H9 (cell line): ENCODE data around the gene CPAMD8. TPM values are rescaled to one million over a fixed set of nuclear protein-coding genes. Genes with fewer than 3 reads are reported as not detected.

Source experiments
- DNase-seq: peaks from one replicate; pipeline ENCODE4 v3.0.0-alpha.2; 2017
- H2AFZ ChIP-seq: one replicate; pipeline ENCODE4 v1.6.1; 2013; ENCODE audit warnings: mild to moderate bottlenecking, low read length, control low read depth, moderate library complexity
- H2AK5ac ChIP-seq: 2 replicates; pipeline ENCODE4 v1.6.1; 2013; ENCODE audit warnings: low read length, control low read depth, mixed read lengths; ENCODE audit not compliant: insufficient read length
- H2BK120ac ChIP-seq: one replicate; pipeline ENCODE4 v1.6.1; 2013; ENCODE audit warnings: low read depth, mild to moderate bottlenecking, low read length, control low read depth, inconsistent platforms; ENCODE audit not compliant: poor library complexity, severe bottlenecking
- H2BK12ac ChIP-seq: 2 replicates; pipeline ENCODE4 v1.6.1; 2013; ENCODE audit warnings: low read length, control low read depth, mixed read lengths, low read depth; ENCODE audit not compliant: insufficient read length
- H2BK15ac ChIP-seq: 2 replicates; pipeline ENCODE4 v1.6.1; 2013; ENCODE audit warnings: low read depth, low read length, control low read depth
- H2BK20ac ChIP-seq: one replicate; pipeline ENCODE4 v1.6.1; 2013; ENCODE audit warnings: low read depth, mild to moderate bottlenecking, low read length, control low read depth, inconsistent platforms; ENCODE audit not compliant: poor library complexity, severe bottlenecking
- H2BK5ac ChIP-seq: 2 replicates; pipeline ENCODE4 v1.6.1; 2013; ENCODE audit warnings: low read length, control low read depth, mixed read lengths; ENCODE audit not compliant: insufficient read length
- H3K14ac ChIP-seq: 2 replicates; pipeline ENCODE4 v1.6.1; 2013; ENCODE audit warnings: low read length, control low read depth; ENCODE audit not compliant: insufficient read depth
- H3K18ac ChIP-seq: 2 replicates; pipeline ENCODE4 v1.6.1; 2013; ENCODE audit warnings: low read depth, mild to moderate bottlenecking, mixed read lengths, low read length, control low read depth; ENCODE audit not compliant: insufficient read length
- H3K23ac ChIP-seq: 2 replicates; pipeline ENCODE4 v1.6.1; 2013; ENCODE audit warnings: low read length, control low read depth, mixed read lengths, low read depth; ENCODE audit not compliant: insufficient read length
- H3K23me2 ChIP-seq: 2 replicates; pipeline ENCODE4 v1.6.1; 2013; ENCODE audit warnings: low read depth, mild to moderate bottlenecking, mixed read lengths, low read length, control low read depth; ENCODE audit not compliant: insufficient read length, poor library complexity, severe bottlenecking
- H3K27ac ChIP-seq: 2 replicates; pipeline ENCODE4 v1.5.1; 2013; ENCODE audit warnings: low read length, control low read depth, mixed read lengths, low read depth; ENCODE audit not compliant: insufficient read length
- H3K27me3 ChIP-seq: 2 replicates; pipeline ENCODE4 v1.6.1; 2013; ENCODE audit warnings: low read length, control low read depth, inconsistent platforms; ENCODE audit not compliant: insufficient read depth
- H3K4ac ChIP-seq: 2 replicates; pipeline ENCODE4 v1.6.1; 2013; ENCODE audit warnings: low read depth, mild to moderate bottlenecking, control low read depth, inconsistent platforms, low read length, moderate library complexity
- H3K4me1 ChIP-seq: 2 replicates; pipeline ENCODE4 v1.6.1; 2013; ENCODE audit warnings: low read length, control low read depth, inconsistent platforms; ENCODE audit not compliant: insufficient read depth
- H3K4me2 ChIP-seq: 2 replicates; pipeline ENCODE4 v1.6.1; 2013; ENCODE audit warnings: low read length, control low read depth, mixed read lengths; ENCODE audit not compliant: insufficient read length, insufficient read depth
- H3K56ac ChIP-seq: 2 replicates; pipeline ENCODE4 v1.6.1; 2013; ENCODE audit warnings: low read depth, mild to moderate bottlenecking, mixed read lengths, low read length, control low read depth; ENCODE audit not compliant: insufficient read length
- H3K79me1 ChIP-seq: 2 replicates; pipeline ENCODE4 v1.6.1; 2013; ENCODE audit warnings: low read depth, mild to moderate bottlenecking, moderate library complexity, low read length, control low read depth, inconsistent platforms; ENCODE audit not compliant: insufficient read depth, poor library complexity, severe bottlenecking
- H3K79me2 ChIP-seq: 2 replicates; pipeline ENCODE4 v1.6.1; 2013; ENCODE audit warnings: low read length, control low read depth, inconsistent platforms; ENCODE audit not compliant: insufficient read depth
- H3K9ac ChIP-seq: 2 replicates; pipeline ENCODE4 v1.6.1; 2013; ENCODE audit warnings: low read length, control low read depth, mixed read lengths; ENCODE audit not compliant: insufficient read length; ENCODE audit errors: extremely low read depth
- H3K9me3 ChIP-seq: one replicate; pipeline ENCODE4 v1.6.1; 2013; ENCODE audit warnings: low read depth, low read length, inconsistent platforms; ENCODE audit not compliant: control insufficient read depth
- H3T11ph ChIP-seq: one replicate; pipeline ENCODE4 v1.6.1; 2013; ENCODE audit warnings: mild to moderate bottlenecking, low read length, control low read depth, inconsistent platforms
- H4K20me1 ChIP-seq: one replicate; pipeline ENCODE4 v1.6.1; 2013; ENCODE audit not compliant: control insufficient read depth, insufficient read length, insufficient read depth
- H4K5ac ChIP-seq: 2 replicates; pipeline ENCODE4 v1.6.1; 2013; ENCODE audit warnings: low read depth, mild to moderate bottlenecking, mixed read lengths, low read length, control low read depth; ENCODE audit not compliant: insufficient read length
- H4K8ac ChIP-seq: replicated peaks from 2 replicates; pipeline ENCODE4 v1.6.1; 2013; ENCODE audit warnings: low read length, control low read depth, mixed read lengths, low read depth; ENCODE audit not compliant: insufficient read length
- H4K91ac ChIP-seq: 2 replicates; pipeline ENCODE4 v1.6.1; 2013; ENCODE audit warnings: low read depth, mild to moderate bottlenecking, moderate library complexity, mixed read lengths, low read length, control low read depth; ENCODE audit not compliant: insufficient read length
- H3K27ac Mint-ChIP-seq, 3 experiments: 2 replicates in 2 of 3; 3 replicates in 1 of 3; pipeline ENCODE4 v1.8.0; 2020 to 2021; ENCODE audit warnings: mixed read lengths in 3 of 3, mild to moderate bottlenecking in 1 of 3, moderate library complexity in 1 of 3
- H3K27me3 Mint-ChIP-seq: 2 replicates; pipeline ENCODE4 v1.8.0; 2021; ENCODE audit warnings: low read depth, mild to moderate bottlenecking, moderate library complexity, mixed read lengths
- H3K36me3 Mint-ChIP-seq, 3 experiments: 2 replicates in 2 of 3; 3 replicates in 1 of 3; pipeline ENCODE4 v1.8.0; 2020 to 2021; ENCODE audit warnings: low read depth in 3 of 3, mixed read lengths in 3 of 3; ENCODE audit not compliant: insufficient read depth in 1 of 3
- H3K4me1 Mint-ChIP-seq, 2 experiments: 2 replicates each; pipeline ENCODE4 v1.8.0; 2020; ENCODE audit warnings: mixed read lengths in 2 of 2
- H3K4me3 Mint-ChIP-seq, 2 experiments: 2 replicates in 1 of 2; 3 replicates in 1 of 2; pipeline ENCODE4 v1.8.0; 2020 to 2021; ENCODE audit warnings: mild to moderate bottlenecking in 2 of 2, mixed read lengths in 2 of 2, moderate library complexity in 1 of 2
- H3K9me3 Mint-ChIP-seq, 2 experiments: 2 replicates in 1 of 2; 3 replicates in 1 of 2; pipeline ENCODE4 v1.8.0; 2020; ENCODE audit warnings: mild to moderate bottlenecking in 2 of 2, mixed read lengths in 2 of 2, moderate library complexity in 1 of 2
- CTCF ChIP-seq: fragments of 200-600 bp; sonication (generic); conservative IDR thresholded peaks from 3 replicates; pipeline ENCODE4 v1.8.0; 2021; ENCODE audit warnings: antibody characterized with exemption, mild to moderate bottlenecking
- WGBS: extraction: QIAGEN DNeasy Blood & Tissue Kit; methylation state at CpG from one replicate; pipeline ENCODE4 v1.1.7; 2013; ENCODE audit warnings: missing lambda C conversion rate, low lambda C conversion rate, mixed read lengths; ENCODE audit not compliant: insufficient read length; ENCODE audit errors: extremely low coverage; 5-methylcytosine and 5-hydroxymethylcytosine counted together
- total RNA-seq: library from RNA; stranded (reverse); gene quantifications from 2 replicates; pipeline ENCODE4 v1.2.1, GENCODE V29; 2021

Gene CPAMD8
- total RNA-seq, 1 experiment from 2014 or later, result 12.0 TPM

GRCh38 chr19:17070421-17070820 is 43.8 kb upstream of the CPAMD8 start:
- no peak overlapping the region; the same call in 1 of the 2 replicates for H3K14ac ChIP-seq
- Mint-ChIP-seq H3K27me3 (no peaks in the 10 kb centered on the region), H3K4me3 (peak overlapping the region in 1 of 2 experiments; percentile 56; a peak in 1 of 5 replicates), H3K27ac (peak overlapping the region; percentile 34 to 90 (median 65); a peak in 4 of 7 replicates), H3K9me3 (no peaks in the 10 kb centered on the region), H3K4me1 (peaks cover 34 to 37% of the 10 kb centered on the region in 2 experiments), H3K36me3 (peaks cover 31 to 59% (median 50%) of the 10 kb centered on the region in 3 experiments)
- peaks cover 4% of the 10 kb centered on the region; the same call in 1 of the 2 replicates for H3K4me1 ChIP-seq
- H2BK15ac ChIP-seq, result no peak overlapping the region
- no peaks in the 10 kb centered on the region for H3K9me3 ChIP-seq
- peaks cover 6% of the 10 kb centered on the region for H3K23me2 ChIP-seq
- no peak for DNase-seq
- H3K4me2 ChIP-seq, result no peak overlapping the region
- no peak overlapping the region for H3K27ac ChIP-seq
- H4K8ac ChIP-seq, result no peak overlapping the region
- no peak for TF ChIP-seq CTCF
- no peak overlapping the region for H3K18ac ChIP-seq
- H3K4ac ChIP-seq, result no peak overlapping the region
- H2BK20ac ChIP-seq, result no peak overlapping the region
- H4K20me1 ChIP-seq, result no peaks in the 10 kb centered on the region
- H3K56ac ChIP-seq, result no peak overlapping the region
- H3K79me2 ChIP-seq, result peaks cover 3% of the 10 kb centered on the region; the same call in 1 of the 2 replicates
- H2BK12ac ChIP-seq, result no peak overlapping the region
- H2BK120ac ChIP-seq, result no peak overlapping the region
- H3K9ac ChIP-seq, result no peak overlapping the region
- H4K91ac ChIP-seq, result no peak overlapping the region
- H4K5ac ChIP-seq, result no peak overlapping the region
- no peak overlapping the region for H2AK5ac ChIP-seq
- H3K23ac ChIP-seq, result no peak overlapping the region
- no peak overlapping the region for H2BK5ac ChIP-seq
- WGBS, result no CpG with 5 or more reads among the region's 12 CpGs
- H3K27me3 ChIP-seq, result no peaks in the 10 kb centered on the region
- H2AFZ ChIP-seq, result no peak overlapping the region
- H3T11ph ChIP-seq, result no peak overlapping the region
- H3K79me1 ChIP-seq, result peaks cover 3% of the 10 kb centered on the region
